ENCODE measurements around the gene PTPRM. TPM values are rescaled to one million over a fixed set of nuclear protein-coding genes. Genes with fewer than 3 reads are reported as not detected.

PTPRM gene
- total and polyA plus RNA-seq, 2 of the 8 experiments (the other 6 are each of a cell fraction or from before 2014, with no cell fraction given): 4.1 to 7.0 TPM

- no peak overlapping the region for H3K14ac ChIP-seq (ENCODE audit: insufficient read length)
- no peak overlapping the region for H3K9ac ChIP-seq (replicated peaks in 1 of 4; ENCODE audit: extremely low read depth in 1 of 4, low read depth in 3 of 4, low read length in 3 of 4)
- no peaks in the 10 kb centered on the region for H3K27me3 ChIP-seq (replicated peaks in 1 of 4; ENCODE audit: control insufficient read depth in 3 of 4, extremely low read depth in 1 of 4, insufficient read depth in 3 of 4, low read length in 3 of 4)
- POLR2A ChIA-PET (ENCODE audit: partially characterized antibody): interaction anchor here (0.6 kb wide), 1 partner anchor 367 kb away, joined by 3 read pairs; no protein-coding TSS in a partner anchor
- no peak overlapping the region for H2BK120ac ChIP-seq (replicated peaks; ENCODE audit: low read depth, low read length)
- DNase-seq (ENCODE audit: low read depth in 1 of 2, low spot score in 2 of 2): no peak
- 86% methylated on average over 3 of the region's 3 CpGs; no CpG with 5 or more reads in 1 of the 2 experiments for WGBS, 2 experiments (ENCODE audit: extremely low coverage in 1 of 2, insufficient coverage in 1 of 2, insufficient read length in 1 of 2, insufficient replicate concordance in 2 of 2, low coverage in 1 of 2, low lambda C conversion rate in 2 of 2, missing lambda C conversion rate in 1 of 2)
- no peak overlapping the region for H2BK20ac ChIP-seq (ENCODE audit: low read length)
- no peaks in the 10 kb centered on the region for H3K36me3 ChIP-seq (ENCODE audit: control insufficient read depth in 2 of 4, insufficient read depth in 4 of 4, low read length in 3 of 4)
- no peaks in the 10 kb centered on the region for H3K9me3 ChIP-seq (ENCODE audit: insufficient read depth in 2 of 2, low read depth in 1 of 2, low read length in 1 of 2)
- peaks cover 2 to 5% (median 4%) of the 10 kb centered on the region in 4 experiments; a peak in 5 of 7 replicates for H3K4me1 ChIP-seq (replicated peaks in 1 of 4; ENCODE audit: control insufficient read depth in 3 of 4, insufficient read depth in 4 of 4, low read length in 3 of 4)
- no peak overlapping the region for H3K18ac ChIP-seq (ENCODE audit: extremely low read depth, low read length)
- no peak overlapping the region for H3K4me3 ChIP-seq (ENCODE audit: extremely low read depth in 1 of 4, insufficient read depth in 2 of 4, low read depth in 3 of 4, low read length in 4 of 4)
- H3K4ac ChIP-seq (replicated peaks; ENCODE audit: insufficient read length, low read depth, low read length): no peak overlapping the region
- no peaks in the 10 kb centered on the region for H3K79me2 ChIP-seq (ENCODE audit: control insufficient read depth in 1 of 2, insufficient read depth in 2 of 2, low read length in 2 of 2)
- no peaks in the 10 kb centered on the region for H3K79me1 ChIP-seq (ENCODE audit: low read depth, low read length)
- peak overlapping the region; percentile 71; the same call in 1 of the 2 replicates for H2BK12ac ChIP-seq (ENCODE audit: low read depth, low read length)
- H3K27ac ChIP-seq (ENCODE audit: low read depth, low read length): no peak overlapping the region
- H3K23me2 ChIP-seq (ENCODE audit: low read depth, low read length): no peaks in the 10 kb centered on the region
- CTCF ChIA-PET (ENCODE audit: partially characterized antibody): interaction anchor here (0.5 to 1.6 kb wide), 3 partner anchors 14 to 83 kb away, joined by 3 read pairs; no protein-coding TSS in a partner anchor
- H4K91ac ChIP-seq (replicated peaks; ENCODE audit: insufficient read length, low read length): no peak overlapping the region
- H3K4me2 ChIP-seq (ENCODE audit: insufficient read depth in 1 of 2, low read depth in 2 of 2, low read length in 2 of 2): no peak overlapping the region
- no peak overlapping the region for H2BK5ac ChIP-seq (ENCODE audit: low read depth, low read length)
- H4K5ac ChIP-seq (ENCODE audit: insufficient read length, low read depth, low read length): no peak overlapping the region
- H2AFZ ChIP-seq (ENCODE audit: low read length): no peak overlapping the region
- H3K23ac ChIP-seq (ENCODE audit: insufficient read length): no peak overlapping the region
- H4K8ac ChIP-seq (ENCODE audit: extremely low read depth, insufficient read depth, low read length): no peak overlapping the region
- H4K20me1 ChIP-seq (replicated peaks in 1 of 2; ENCODE audit: control insufficient read depth in 1 of 2, insufficient read depth in 2 of 2, low read length in 2 of 2): no peaks in the 10 kb centered on the region
- no peak overlapping the region for H2BK15ac ChIP-seq (ENCODE audit: low read length)
- no peak overlapping the region for H3K56ac ChIP-seq (replicated peaks; ENCODE audit: insufficient read length, low read depth, low read length)
- H2AK5ac ChIP-seq (ENCODE audit: low read depth, low read length): no peak overlapping the region
- no peak for FAIRE-seq
- TF ChIP-seq NRF1 (IDR thresholded peaks at IDR 0.05; ENCODE audit: low read depth, low read length): no peak
- no peak for TF ChIP-seq SIN3A (conservative IDR thresholded peaks at IDR 0.05 in 1 of 2, IDR thresholded peaks at IDR 0.05 in 1 of 2; ENCODE audit: low read depth in 1 of 2, low read length in 2 of 2)
- no peak for TF ChIP-seq CBX8 (IDR thresholded peaks at IDR 0.05; ENCODE audit: borderline replicate concordance, low read depth, low read length)
- no peak for TF ChIP-seq BRCA1 (IDR thresholded peaks at IDR 0.05; ENCODE audit: low read depth, low read length)
- no peak for TF ChIP-seq MAFK (IDR thresholded peaks at IDR 0.05; ENCODE audit: low read depth, low read length)
- TF ChIP-seq PHF8 (conservative IDR thresholded peaks at IDR 0.05; ENCODE audit: low read depth, low read length): no peak
- TF ChIP-seq EP300 (IDR thresholded peaks at IDR 0.05; ENCODE audit: borderline replicate concordance in 1 of 2, low read depth in 2 of 2, low read length in 2 of 2): no peak
- no peak for TF ChIP-seq TEAD4 (IDR thresholded peaks at IDR 0.05; ENCODE audit: low read depth, low read length)
- TF ChIP-seq GABPA (IDR thresholded peaks at IDR 0.05; ENCODE audit: borderline replicate concordance, insufficient read depth, low read length): no peak
- TF ChIP-seq ZNF274 (IDR thresholded peaks at IDR 0.05; ENCODE audit: borderline replicate concordance, extremely low read depth, low read length): no peak
- no peak for TF ChIP-seq SRF (IDR thresholded peaks at IDR 0.05; ENCODE audit: low read depth, low read length)
- no peak for TF ChIP-seq POLR2A (IDR thresholded peaks at IDR 0.05; ENCODE audit: control extremely low read depth in 1 of 2, low read depth in 2 of 2, low read length in 2 of 2)
- TF ChIP-seq CREB1 (IDR thresholded peaks at IDR 0.05): no peak
- TF ChIP-seq TAF1 (IDR thresholded peaks at IDR 0.05; ENCODE audit: low read depth, low read length): no peak
- TF ChIP-seq TCF12 (IDR thresholded peaks at IDR 0.05; ENCODE audit: low read depth, low read length): no peak
Measured at GRCh38 chr18:7669361-7669760, 102.2 kb downstream of the PTPRM start.
